ENCODE measurements around the gene ANKUB1.

ANKUB1 gene

DNA sequence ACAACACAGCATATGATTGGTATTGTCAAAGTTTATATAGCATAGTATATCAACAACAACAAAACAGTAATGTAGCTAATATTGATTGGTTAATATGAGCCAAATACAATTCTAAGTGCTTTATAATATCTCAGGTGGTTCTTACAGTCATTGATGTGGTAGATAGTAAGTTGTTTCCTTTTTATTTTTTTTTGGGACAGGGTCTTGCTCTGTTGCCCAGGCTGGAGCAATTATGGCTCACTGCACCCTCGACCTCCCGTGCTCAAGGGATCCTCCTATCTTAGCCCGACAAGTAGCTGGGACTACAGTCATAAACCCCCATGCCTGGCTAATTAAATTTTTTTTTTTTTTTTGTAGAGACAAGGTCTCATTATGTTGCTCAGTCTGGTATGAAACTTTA, 23.4 kb upstream of the ANKUB1 start:
- no peak for DNase-seq (ENCODE audit: low read depth)

DNA sequence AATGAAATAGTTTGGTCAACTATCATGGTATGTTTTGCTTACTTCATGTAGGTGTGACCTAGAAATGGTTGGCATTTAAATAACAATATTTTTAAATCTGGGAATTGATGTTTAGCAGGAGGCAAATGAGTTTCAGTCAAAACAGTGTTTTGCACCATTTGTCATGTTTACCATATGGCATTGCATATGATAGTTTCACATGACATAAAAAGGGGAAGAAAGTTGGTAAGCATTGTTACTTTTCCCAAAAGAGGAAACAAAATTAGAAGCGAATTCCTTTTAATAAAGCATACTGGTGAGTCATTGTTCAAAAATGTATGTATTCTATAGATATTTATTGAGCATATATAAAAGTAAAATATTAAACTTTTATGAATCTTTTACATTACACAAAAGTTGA, 23.0 kb upstream of the ANKUB1 start:
- no peak for DNase-seq (ENCODE audit: low read depth)
- TF ChIP-seq CTCF (IDR thresholded peaks at IDR 0.05; ENCODE audit: insufficient read depth, low read depth, low read length, missing control alignments): no peak
- H3K4me3 ChIP-seq (ENCODE audit: low read length): peak overlapping the region; percentile 95

More for the DNA sequence above, 23.4 kb upstream of the ANKUB1 start:
- H3K4me3 ChIP-seq (ENCODE audit: low read length): no peak overlapping the region
- no peak for TF ChIP-seq CTCF (IDR thresholded peaks at IDR 0.05; ENCODE audit: insufficient read depth, low read depth, low read length, missing control alignments)

GRCh38 chr3:149813367-149814281, 21.3 kb upstream of the ANKUB1 start:
- DNase-seq (ENCODE audit: low read depth): peak; percentile 82
- peak overlapping the region; percentile 95 for H3K4me3 ChIP-seq (ENCODE audit: low read length)
- TF ChIP-seq CTCF (IDR thresholded peaks at IDR 0.05; ENCODE audit: insufficient read depth, low read depth, low read length, missing control alignments): no peak

- peak within 1 kb of the TSS; percentile 95 for H3K4me3 ChIP-seq (ENCODE audit: low read length)
- peak; percentile 95 for DNase-seq (ENCODE audit: low read depth)
- no peak for TF ChIP-seq CTCF (IDR thresholded peaks at IDR 0.05; ENCODE audit: insufficient read depth, low read depth, low read length, missing control alignments)
These were observed 20.4 kb upstream of the ANKUB1 start, which contains the start of gene RNF13 for GRCh38 chr3:149812606-149813366. Gene RNF13, plus strand, starts transcription at chr3:149813215. Its CDS starts 32,812 bp downstream, at chr3:149846027.

DNA sequence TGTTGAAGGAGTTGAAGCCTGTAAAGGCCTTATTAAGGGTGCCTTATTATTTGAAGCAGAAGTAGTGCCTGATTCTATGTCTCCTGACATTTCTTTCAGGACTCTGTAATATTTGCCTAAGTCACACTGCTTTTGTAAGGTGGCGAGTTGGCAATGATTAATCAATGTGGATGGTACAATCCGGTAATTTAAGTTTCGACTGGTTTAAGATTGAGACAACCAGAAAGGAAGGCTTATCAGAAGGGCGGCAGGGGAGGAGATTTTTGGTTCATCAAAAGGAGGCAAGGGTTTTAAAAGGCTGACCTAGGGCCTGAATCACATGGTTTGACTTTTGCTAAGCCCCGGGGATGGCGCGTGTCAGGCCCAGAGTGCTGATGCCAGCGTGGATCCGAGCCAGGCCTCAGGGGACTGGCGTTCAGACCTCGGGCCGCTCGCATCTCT, 19.8 kb upstream of the ANKUB1 start:
- DNase-seq (ENCODE audit: low read depth): no peak
- peak overlapping the region; percentile 95 for H3K4me3 ChIP-seq (ENCODE audit: low read length)
- TF ChIP-seq CTCF (IDR thresholded peaks at IDR 0.05; ENCODE audit: insufficient read depth, low read depth, low read length, missing control alignments): no peak

- peak; percentile 70 for DNase-seq (ENCODE audit: low read depth)
- no peak for TF ChIP-seq CTCF (IDR thresholded peaks at IDR 0.05; ENCODE audit: insufficient read depth, low read depth, low read length, missing control alignments)
- H3K4me3 ChIP-seq (ENCODE audit: low read length): no peak overlapping the region
These were observed 18.5 kb upstream of the ANKUB1 start for GRCh38 chr3:149810846-149811245.
